HG03354 (cell line): Measurements from ENCODE around the gene ABCC4.

ENCODE experiments used
- ATAC-seq: cut with Tn5 transposase; IDR thresholded peaks from one replicate; pipeline ENCODE4 v1.9.1; 2021; ENCODE audit warnings: mild to moderate bottlenecking; ENCODE audit not compliant: unreplicated experiment, poor library complexity, severe bottlenecking

The ABCC4 gene

DNA sequence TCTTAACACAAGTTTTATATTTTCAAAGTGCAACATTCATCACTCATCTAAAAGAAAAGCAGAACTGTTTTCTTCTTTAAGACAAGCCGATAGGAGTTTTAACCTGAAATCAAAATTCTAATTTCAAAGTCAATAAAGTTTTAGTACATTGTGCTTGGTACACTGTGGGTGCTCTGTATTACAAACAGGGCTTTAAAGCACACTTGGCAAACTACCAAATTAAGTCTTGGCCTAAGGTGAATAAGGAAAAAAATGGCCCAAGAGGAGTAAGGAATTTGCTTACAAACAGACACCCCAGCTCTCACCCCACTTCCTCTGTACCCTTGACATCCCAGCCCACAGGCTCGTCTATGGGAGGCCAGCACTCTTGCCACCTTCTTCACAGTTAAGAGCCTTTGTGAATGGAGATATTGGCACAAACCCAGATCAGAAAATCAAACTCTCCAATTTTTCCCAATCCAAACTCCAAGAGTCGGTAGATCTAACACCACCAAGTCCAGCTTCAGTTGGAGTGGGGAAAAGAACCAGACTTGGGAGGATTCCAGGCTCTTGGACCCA lies 66.0 kb downstream of the ABCC4 start:
- ATAC-seq = no peak

DNA sequence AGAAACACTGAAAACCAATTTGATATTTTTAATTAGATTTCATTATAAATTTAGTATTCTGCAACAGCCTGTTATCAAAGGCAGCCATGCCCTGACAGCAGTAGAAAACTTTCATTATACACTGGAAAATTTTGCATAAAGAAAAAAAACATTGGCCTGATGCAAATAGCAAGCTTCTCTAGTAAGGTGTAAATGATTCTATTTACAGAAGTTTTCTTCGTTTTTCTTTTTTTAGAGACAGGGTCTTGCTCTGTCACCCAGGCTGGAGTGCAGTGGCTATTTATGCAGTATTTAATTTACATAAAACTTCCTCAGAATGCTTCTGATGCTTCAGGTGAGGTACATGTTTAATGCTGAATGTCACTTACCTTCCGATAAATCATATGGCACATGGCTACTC lies 67.0 kb downstream of the ABCC4 start:
- ATAC-seq = peak; percentile 78

DNA sequence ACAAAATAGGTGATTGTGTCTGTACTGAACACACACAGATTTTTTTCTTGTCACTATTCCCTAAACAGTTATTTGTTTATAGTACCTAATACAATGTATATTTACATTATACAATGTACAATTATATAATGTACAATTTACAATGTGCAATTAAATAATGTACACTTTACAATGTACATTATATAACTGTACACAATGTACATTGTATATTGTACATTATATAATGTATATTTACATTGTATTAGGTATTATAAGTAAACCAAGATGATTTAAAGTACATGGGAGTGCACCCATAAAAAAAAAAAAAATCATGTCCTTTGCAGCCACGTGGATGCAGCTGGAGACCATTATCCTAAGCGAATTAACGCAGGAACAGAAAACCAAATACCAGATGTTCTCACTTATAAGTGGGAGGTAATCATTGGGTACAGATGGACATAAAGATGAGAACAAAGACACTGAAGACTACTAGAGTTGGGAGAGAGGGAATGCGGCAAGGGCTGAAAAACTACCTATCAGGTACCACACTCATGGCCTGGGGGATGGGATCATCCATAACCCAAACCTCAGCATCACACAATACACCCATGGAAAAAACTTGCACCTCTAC lies 68.1 kb downstream of the ABCC4 start:
- ATAC-seq = no peak

DNA sequence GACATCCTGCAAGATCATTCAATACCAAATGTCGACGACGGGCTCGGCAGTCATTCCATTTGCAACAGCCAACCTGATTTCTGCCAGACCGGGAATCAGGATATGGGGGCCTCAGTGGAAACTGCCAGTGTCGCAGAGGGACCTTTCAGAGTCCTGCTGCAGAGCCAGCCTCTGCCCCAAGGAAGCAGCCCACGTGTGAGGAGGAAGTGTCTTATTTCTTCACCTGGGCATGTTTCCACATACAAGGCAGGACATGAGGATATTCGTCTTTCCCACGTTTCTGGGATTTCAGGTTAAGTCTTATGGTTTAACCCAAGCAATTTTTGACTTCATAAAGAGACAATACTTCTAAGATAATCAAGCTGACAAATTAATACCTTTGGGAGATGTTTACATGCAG lies 69.9 kb downstream of the ABCC4 start:
- no peak for ATAC-seq

DNA sequence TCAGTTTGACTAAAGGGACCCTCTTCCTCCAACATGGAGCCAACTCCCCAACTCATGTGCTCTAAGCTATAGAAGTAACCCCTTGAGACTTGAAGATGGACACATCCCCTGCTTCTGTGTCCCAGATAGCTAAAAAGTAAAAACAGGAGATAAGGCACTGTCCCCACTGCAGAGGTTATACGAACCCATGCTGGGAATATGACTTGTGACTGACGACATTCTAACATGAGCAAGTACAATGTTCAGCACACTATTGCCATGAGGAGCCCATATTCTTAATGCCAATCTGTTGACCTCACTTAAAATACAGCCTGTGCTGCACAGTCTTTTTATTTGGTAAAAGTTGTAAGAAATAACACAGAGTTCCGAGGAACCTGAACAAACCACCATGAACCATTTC lies 71.4 kb downstream of the ABCC4 start:
- no peak for ATAC-seq

DNA sequence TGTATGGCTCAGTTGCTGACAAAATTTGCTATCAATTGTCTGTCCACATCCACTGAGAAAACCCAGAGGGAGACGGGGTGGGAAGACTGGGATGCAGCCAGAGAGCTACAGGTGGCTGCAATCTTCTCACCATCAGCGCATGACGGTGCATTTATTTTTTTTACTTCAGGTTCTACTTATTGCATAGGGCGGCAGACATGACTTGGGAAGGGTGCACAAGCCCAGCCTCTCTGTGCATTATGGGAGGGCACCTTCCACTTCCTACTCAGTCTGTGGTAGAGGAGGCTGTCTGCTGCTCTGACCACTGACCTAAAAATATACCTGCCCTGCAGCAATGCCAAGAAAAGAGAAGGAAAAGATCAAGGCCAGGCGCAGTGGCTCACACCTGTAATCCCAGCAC lies 73.1 kb downstream of the ABCC4 start:
- no peak for ATAC-seq

DNA sequence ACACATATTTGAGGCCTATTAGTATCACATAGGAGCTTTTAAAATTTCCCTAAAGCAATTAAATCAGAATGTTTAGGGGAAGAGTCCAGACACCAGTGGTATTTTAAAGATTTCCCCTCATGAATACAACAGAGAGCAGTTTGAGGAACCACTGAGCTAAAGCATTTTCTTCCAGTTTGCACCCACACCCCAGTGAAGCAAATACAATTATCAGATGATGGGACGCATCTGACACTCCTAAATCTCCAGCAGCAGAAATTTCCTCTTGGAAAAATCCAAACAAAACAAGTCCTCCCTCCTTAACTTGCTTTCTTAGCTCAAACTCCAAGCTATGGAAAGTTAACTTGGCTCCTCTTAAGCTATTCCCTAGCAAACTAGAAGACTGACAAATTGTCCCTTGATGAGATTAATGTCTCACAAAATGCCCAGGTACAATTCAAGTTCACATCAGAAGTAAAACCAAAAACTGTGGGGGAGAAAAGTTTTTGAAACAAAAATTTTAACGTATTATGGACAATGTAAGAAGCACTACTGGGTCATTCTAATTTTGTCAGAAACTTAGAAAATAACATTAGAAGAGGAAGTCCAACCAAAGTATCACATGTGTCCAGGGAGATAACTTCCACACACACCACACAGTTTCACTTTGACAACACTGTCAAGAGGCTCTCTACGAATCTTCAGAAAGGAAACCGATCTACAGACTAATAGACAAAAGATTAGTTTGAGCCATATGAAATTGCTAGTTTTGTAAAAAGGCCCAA lies 74.1 kb downstream of the ABCC4 start:
- peak; percentile 96 for ATAC-seq

DNA sequence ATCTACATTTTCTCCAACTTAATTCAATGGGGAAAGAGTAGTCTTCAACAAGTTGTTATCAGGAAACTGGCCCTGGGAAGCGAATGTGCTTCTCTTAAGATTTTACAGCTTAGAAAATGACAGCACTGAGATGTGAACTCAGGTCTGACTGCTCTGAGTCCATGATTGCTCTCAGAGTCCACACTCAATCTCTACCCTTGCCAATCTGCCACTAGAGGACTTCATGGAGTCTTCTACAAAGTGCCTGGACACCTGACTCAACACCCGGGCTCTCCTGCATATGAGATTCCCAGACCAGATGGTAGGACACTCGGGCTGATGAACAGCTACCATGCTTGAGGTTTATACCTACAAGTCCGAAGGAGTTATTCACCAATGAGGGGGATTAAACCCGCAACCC lies 74.8 kb downstream of the ABCC4 start:
- no peak for ATAC-seq

DNA sequence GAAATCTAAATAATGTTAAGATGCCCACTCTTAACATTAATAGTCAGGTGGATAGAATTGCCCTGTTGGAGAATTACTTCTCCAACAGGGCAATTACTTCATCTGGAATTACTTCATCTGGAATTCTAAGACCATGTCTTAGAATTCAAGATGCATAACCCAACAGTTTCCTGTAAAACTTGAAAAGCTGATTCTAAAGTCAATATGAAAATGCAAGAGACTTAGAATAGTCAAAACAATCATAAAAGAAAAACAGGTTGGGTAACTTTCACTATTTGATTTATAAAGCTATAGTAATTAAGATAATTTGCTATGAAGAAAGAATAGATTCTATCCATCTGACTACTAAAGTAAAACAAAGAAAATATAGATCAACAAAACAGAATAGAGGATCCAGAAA lies 75.2 kb downstream of the ABCC4 start:
- ATAC-seq = no peak

DNA sequence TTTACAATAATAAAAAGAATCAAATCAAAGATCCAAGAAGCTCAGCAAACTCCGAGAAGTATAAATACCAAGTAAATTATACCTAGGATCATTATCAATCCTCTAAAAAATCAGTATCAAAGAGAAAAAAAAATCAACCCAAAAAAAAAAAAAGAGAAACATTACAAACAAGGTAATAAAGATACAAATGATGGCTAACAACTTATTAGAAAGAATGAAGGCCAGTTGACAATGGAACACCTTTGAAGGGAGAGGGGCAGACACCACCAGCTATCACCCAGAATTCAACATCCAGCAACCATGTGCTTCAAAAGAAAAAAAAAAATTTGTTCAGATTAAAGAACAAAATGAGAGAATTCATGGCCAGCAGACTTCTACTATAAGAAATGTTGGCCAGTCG lies 77.2 kb downstream of the ABCC4 start:
- no peak for ATAC-seq

DNA sequence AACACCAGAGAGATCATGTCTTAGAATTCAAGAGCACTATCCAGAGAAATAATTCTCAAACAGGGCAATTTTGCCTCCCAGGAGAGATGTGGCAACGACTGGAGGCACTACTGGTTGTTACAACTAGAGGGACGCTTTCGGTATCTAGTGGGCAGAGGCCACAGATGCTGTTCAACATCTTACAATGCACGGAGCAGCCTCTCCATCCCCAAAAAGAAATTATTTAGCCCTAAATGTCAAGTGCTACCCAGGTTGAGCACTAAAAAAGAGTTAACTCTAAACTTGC lies 78.6 kb downstream of the ABCC4 start:
- ATAC-seq = peak; percentile 39

DNA sequence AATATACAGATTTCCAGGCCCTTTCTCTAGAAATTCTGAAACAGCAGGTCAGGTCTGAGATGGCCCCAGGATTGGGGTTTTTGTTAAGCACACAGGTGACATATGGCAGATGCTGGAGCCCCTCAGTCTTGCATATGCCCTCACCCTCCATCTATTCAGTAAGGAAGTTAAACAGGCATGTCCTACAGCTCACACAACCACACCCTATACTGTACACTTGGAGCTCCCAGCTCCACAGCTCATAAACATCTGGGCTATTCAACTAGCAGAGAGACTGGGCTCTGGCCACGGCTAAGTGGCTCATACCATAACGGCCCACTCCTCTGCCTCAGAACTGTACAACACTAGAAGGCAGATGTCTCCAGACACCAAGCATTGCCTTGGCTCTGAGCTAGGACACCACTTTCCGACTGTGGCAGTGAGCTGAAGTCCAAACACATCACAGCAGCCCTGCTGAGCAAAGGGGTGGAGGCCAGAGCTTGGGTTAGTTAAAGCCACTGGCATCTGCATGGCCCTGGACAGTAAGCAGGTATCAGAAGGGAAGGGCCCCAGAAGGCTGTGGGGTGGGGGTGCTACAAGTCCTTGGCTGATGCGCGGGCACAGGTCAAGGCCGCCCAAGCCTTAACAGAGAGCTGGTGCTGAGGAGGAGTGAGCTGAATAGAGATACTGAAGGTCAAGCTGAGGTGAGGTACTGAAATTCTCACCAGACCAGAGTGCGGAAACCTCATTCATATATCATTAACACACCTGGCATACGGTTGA lies 79.1 kb downstream of the ABCC4 start:
- peak; percentile 39 for ATAC-seq

DNA sequence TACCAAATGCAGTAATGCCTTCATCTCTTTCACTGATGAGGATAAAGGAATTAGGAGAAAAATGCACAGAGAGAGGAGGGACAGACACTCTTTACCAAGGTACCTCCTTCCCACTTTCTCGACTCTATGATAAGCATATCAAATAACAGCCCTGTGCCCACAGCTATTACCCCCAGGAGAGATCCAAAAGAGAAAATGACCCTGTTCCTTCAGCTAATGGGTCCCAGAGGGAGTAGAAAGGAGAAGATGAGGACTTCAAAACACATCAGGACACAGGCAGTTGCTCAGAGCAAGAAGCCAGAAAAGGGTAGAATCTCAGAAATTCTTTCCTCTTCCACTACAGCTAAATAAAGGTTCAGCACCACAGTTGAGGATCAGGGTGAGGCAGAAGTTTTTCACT lies 80.6 kb downstream of the ABCC4 start:
- no peak for ATAC-seq

DNA sequence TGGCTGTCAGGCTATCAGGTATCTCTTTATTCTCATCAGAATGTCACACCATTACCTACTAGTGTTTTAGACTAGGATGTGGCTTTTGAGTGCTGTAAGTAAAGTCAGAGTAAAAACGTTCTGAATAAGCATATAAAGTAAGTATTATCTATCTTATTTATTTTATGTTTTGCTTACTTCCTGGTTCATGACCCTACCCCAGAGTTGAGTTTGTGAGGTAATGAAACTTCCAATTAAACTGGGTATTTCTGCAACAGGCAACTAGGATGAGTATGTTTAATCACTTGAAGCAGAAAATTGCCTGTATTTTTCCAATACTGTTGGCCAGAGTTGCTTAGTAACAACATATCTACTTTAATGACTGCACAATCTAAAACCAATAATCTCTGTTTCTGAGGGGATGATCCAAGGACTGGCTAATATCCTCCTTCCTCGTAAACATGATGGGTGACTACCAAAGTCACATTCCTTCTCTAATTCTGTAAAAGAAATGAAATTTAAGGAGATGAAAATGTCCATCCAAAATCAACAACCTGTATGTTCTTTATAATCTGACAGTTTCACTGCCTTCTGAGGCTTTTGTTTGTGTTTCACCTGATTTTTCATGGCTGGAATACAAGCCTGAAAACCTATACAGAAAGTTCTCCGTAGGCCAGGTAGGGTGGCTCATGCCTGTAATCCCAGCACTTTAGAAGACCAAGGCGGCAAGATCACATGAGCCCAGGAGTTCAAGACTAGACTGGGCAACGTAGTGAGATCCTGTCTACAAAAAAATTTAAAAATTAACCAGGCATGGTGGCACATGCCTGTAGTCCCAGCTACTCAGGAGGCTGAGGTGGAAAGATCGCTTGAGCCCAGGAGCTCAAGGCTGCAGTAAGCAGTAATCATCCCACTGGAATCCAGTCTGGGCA lies 83.1 kb downstream of the ABCC4 start:
- ATAC-seq = no peak

DNA sequence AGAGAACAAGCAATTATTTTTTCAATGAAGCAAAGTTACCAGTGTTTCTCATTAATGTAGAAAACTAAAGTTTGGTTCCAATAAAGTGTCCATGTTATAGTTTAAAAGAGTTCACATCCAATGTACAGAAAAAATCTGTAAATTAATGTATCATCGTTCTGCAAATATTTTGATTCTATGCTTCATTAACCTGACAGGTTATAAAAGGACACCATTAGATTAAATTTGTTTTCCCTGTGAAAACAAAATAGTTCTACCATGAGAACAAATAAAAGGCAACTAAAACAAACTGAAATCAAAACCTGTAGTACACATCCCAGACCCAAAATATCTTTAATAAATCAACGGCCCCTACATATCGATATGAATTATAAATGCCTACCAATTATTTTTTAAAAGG lies 85.1 kb downstream of the ABCC4 start:
- ATAC-seq = no peak

DNA sequence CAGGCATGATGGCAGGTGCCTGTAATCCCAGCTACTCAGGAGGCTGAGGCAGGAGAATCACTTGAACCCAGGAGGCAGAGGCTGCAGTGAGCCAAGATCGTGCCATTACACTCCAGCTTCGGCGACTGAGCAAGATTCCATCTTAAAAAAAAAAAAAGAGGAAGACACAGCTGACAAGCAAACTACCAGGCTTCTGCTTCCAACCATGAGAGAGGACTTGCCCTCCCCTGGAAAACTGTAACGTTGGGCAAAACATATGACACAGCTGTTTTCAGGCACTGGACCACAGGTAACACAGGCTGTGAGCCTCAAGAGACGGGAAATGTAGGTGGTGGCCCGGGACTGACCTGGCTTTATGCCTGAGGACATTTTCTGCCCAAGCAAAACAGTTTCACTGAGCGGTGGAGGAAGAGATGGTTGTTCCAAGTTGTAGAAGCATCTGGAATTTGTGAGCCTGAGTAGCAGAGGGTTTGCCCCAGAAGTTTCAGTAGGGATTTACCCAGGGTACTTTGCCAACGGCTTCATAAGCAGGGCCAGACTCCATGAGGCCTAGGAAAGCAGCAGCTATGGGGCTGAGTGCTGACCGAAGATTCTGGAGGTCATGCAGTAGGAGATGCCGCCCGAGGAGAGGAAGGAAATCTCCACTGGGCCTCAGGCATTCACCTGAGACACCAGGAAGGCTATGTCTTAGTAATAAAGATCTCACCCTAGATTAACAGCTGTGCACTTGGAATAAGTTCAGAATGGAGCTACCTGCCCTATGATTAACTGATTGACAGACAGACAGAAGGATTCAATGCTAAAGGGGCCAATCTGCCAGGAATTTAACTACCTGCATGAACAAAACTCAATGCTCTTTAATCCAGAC lies 88.0 kb downstream of the ABCC4 start:
- ATAC-seq = no peak

DNA sequence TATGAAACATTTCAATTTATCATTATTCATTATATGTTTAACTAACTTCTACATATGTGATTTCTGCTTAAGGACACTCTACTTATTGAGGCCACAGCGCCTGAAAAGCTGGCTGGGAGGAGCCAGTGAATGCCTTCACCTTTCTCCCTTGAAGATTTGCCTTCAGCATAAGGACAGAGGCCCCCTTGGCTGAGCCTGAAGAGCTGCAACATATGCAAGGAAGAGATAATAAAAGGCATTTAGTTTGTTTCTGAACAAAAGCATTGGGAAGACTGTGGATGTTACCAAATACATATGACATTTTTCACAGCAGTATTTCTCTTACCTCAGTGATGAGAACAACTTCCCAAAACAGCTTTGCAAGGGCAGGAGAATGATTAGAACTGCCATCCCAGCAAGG lies 92.1 kb downstream of the ABCC4 start:
- ATAC-seq = no peak

DNA sequence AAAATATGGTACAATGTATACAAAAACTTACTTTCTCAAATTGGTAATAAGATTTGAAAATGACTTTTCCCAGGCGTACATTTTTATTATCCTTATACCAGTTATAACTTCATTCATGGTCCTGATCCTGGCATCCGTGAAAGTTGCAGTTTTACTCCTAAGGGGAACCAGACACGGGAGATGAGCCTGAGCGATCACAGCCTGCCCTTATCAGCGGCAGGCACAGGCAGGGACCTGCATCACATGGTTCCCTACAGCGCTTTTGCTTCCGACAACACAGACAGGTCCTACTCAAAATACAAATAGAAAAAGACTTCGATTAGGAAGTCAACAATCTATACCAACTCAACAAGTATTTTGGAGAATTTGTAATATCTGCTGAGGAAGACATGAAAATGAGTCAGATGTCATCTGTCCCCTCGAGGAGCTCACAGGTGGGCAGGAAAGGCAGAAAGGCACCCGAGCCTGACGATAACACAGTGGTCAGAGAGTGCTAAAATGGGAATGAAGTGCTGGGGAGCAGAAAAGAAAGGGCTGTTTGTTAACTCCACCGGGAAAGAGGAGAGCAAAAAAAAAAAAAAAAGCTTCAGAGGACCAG lies 93.4 kb downstream of the ABCC4 start:
- peak; percentile 66 for ATAC-seq

DNA sequence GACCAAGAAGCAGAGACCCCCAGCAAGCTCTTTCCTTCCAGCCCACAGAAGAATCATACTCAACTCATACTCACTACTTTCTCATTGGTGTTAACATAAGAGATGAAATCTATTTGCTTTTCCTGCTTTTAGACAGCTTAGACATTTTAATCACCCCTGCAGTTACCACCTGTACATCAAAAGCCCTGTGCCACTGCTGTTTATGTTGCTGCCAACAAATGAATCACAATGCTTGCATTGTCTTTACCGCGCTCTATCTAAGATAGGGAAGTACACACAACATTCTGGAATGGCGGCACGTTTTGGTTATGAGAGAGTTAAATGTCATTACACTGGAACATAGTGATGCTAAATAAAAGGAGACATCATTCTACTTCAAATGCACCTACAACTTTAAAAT lies 95.1 kb downstream of the ABCC4 start:
- ATAC-seq = no peak
